Endothelial cell of umbilical vein (primary cell): ENCODE measurements around the gene LEMD1. TPM values are rescaled to one million over a fixed set of nuclear protein-coding genes. Genes with fewer than 3 reads are reported as not detected.

Source experiments
- BruUV-seq: library from RNA; stranded (reverse); fragments of 400-500 nt; replicated peaks from 2 replicates; lab custom pipeline; 2021; lab: Mats Ljungman, UMichigan
- CTCF ChIA-PET: fragments of 300-600, 350-600 bp; sonication (Branson Sonifier 250); formaldehyde crosslinking; loops from one replicate; lab custom pipeline; 2021; ENCODE audit warnings: antibody characterized with exemption, inconsistent platforms; lab: Charles Lee
- POLR2A ChIA-PET: fragments of 300-600, 350-600 bp; sonication (Branson Sonifier 250); formaldehyde crosslinking; loops from one replicate; lab custom pipeline; 2021; ENCODE audit warnings: antibody characterized with exemption, inconsistent platforms; lab: Charles Lee
- DNase-seq: peaks from one replicate; pipeline ENCODE4 v3.0.0-alpha.2; 2011; ENCODE audit warnings: low read depth, low spot score
- FAIRE-seq: peaks from 2 replicates; lab custom pipeline; 2011; peaks lifted over from hg19 to GRCh38; lab: Jason Lieb, UNC
- H2AFZ ChIP-seq: 2 replicates; pipeline ENCODE4 v1.6.0; 2012; ENCODE audit warnings: low read depth, low read length, control low read depth, inconsistent platforms
- H3K27ac ChIP-seq: 2 replicates; pipeline ENCODE4 v1.5.1; 2011; ENCODE audit warnings: low read depth, mild to moderate bottlenecking, control low read depth, low read length, moderate library complexity; ENCODE audit not compliant: insufficient read depth
- H3K27me3 ChIP-seq, 2 experiments: 2 replicates each; pipeline versions ENCODE4 v1.6.0 to v1.6.1; 2011; ENCODE audit warnings: low read length in 2 of 2, mixed read lengths in 1 of 2; ENCODE audit not compliant: control insufficient read depth in 2 of 2, insufficient read depth in 2 of 2
- H3K36me3 ChIP-seq, 2 experiments: 2 replicates in 1 of 2; 3 replicates in 1 of 2; pipeline ENCODE4 v1.5.1; 2011; ENCODE audit warnings: low read length in 2 of 2, mild to moderate bottlenecking in 1 of 2, moderate library complexity in 1 of 2; ENCODE audit not compliant: control insufficient read depth in 2 of 2, insufficient read depth in 2 of 2; ENCODE audit errors: extremely low read depth in 1 of 2
- H3K4me1 ChIP-seq: 3 replicates; pipeline ENCODE4 v1.5.1; 2011; ENCODE audit warnings: mild to moderate bottlenecking, low read length; ENCODE audit not compliant: control insufficient read depth, insufficient read depth; ENCODE audit errors: extremely low read depth
- H3K4me2 ChIP-seq: 2 replicates; pipeline ENCODE4 v1.6.1; 2011; ENCODE audit warnings: low read length, control low read depth, mixed read lengths; ENCODE audit not compliant: insufficient read depth
- H3K4me3 ChIP-seq, 3 experiments: fragments of 200-600 bp in 1 of 3; sonication (generic), shearing (Covaris generic) in 1 of 3; replicated peaks in 1 of 3; 2 replicates each; pipeline ENCODE4 v1.5.1; 2011 to 2016; ENCODE audit warnings: control low read depth in 3 of 3, low read length in 3 of 3, mild to moderate bottlenecking in 2 of 3, inconsistent platforms in 1 of 3, low read depth in 1 of 3, moderate library complexity in 1 of 3; ENCODE audit not compliant: insufficient read depth in 1 of 3
- H3K79me2 ChIP-seq: 2 replicates; pipeline ENCODE4 v1.6.0; 2012; ENCODE audit warnings: low read length, inconsistent platforms; ENCODE audit not compliant: control insufficient read depth, insufficient read depth
- H3K9ac ChIP-seq: replicated peaks from 2 replicates; pipeline ENCODE3; 2011; ENCODE audit warnings: low read length, control low read depth; ENCODE audit not compliant: insufficient read depth; ENCODE audit errors: extremely low read depth
- H3K9me1 ChIP-seq: replicated peaks from 3 replicates; pipeline ENCODE4 v1.6.0; 2011; ENCODE audit warnings: mild to moderate bottlenecking, low read length; ENCODE audit not compliant: control insufficient read depth, insufficient read depth; ENCODE audit errors: extremely low read depth
- H3K9me3 ChIP-seq: replicated peaks from 2 replicates; pipeline ENCODE4 v1.5.1; 2012; ENCODE audit warnings: low read length, inconsistent platforms; ENCODE audit not compliant: control insufficient read depth, insufficient read depth
- H4K20me1 ChIP-seq: replicated peaks from 2 replicates; pipeline ENCODE3; 2011; ENCODE audit warnings: mild to moderate bottlenecking, low read length; ENCODE audit not compliant: control insufficient read depth, insufficient read depth; ENCODE audit errors: extremely low read depth
- EZH2 ChIP-seq: IDR thresholded peaks from 2 replicates; pipeline ENCODE4 v1.6.1; 2012; ENCODE audit warnings: borderline replicate concordance, low read depth, mild to moderate bottlenecking, moderate library complexity, low read length, inconsistent platforms; ENCODE audit not compliant: severe bottlenecking
- FOS ChIP-seq: IDR thresholded peaks from 2 replicates; pipeline ENCODE4 v1.6.1; 2011; ENCODE audit warnings: mild to moderate bottlenecking, low read length, moderate library complexity, borderline replicate concordance; ENCODE audit not compliant: insufficient read depth
- GATA2 ChIP-seq: IDR thresholded peaks from 2 replicates; pipeline ENCODE4 v1.7.0; 2011; ENCODE audit warnings: low read depth, mild to moderate bottlenecking, moderate library complexity, mixed read lengths, low read length; ENCODE audit not compliant: insufficient read length, insufficient read depth
- JUN ChIP-seq: IDR thresholded peaks from 2 replicates; pipeline ENCODE4 v1.6.1; 2011; ENCODE audit warnings: borderline replicate concordance, low read depth; ENCODE audit not compliant: insufficient read length, insufficient read depth
- MYC ChIP-seq: IDR thresholded peaks from one replicate; pipeline ENCODE4 v1.6.1; 2011; ENCODE audit warnings: mild to moderate bottlenecking, low read depth, low read length
- POLR2A ChIP-seq: IDR thresholded peaks from 2 replicates; pipeline ENCODE4 v1.6.1; 2012; ENCODE audit warnings: low read depth, mild to moderate bottlenecking, control low read depth, low read length
- POLR2AphosphoS5 ChIP-seq: IDR thresholded peaks from 2 replicates; pipeline ENCODE4 v1.6.1; 2012; ENCODE audit warnings: low read depth, mild to moderate bottlenecking, control low read depth, low read length, moderate library complexity; ENCODE audit not compliant: insufficient read depth
- dilution Hi-C: fragments of 300-500 bp; cut with MboI; formaldehyde crosslinking; loops from one replicate; pipeline ENCODE4 v1.15.0; 2019; ENCODE audit warnings: low sequenced_read_pairs; ENCODE audit not compliant: extremely low pct_ligation_motif_present
- intact Hi-C: fragments of 100-400 bp; cut with micrococcal nuclease; formaldehyde crosslinking; loops from one replicate; pipeline ENCODE4 v1.10.0; 2022
- polyA plus RNA-seq, 4 experiments: library from polyadenylated mRNA; depleted of rRNA in 3 of 4; stranded (reverse) in 3 of 4; unstranded in 1 of 4; fragments of >200 nt; gene quantifications; 2 replicates each; pipeline versions ENCODE4 v1.2.1 to v1.2.3, GENCODE V29; 2011 to 2012; ENCODE audit warnings: missing spikeins in 1 of 4
- total RNA-seq: library from RNA; stranded (reverse); gene quantifications from 2 replicates; pipeline ENCODE4 v1.2.3, GENCODE V29; 2021
- TF ChIP-seq, protein P1 (sequence below), 2 donors: IDR thresholded peaks; 1 replicate in 1 of 2; 2 replicates in 1 of 2; pipeline ENCODE4 v1.5.1; 2011; ENCODE audit warnings: low read length in 2 of 2, mild to moderate bottlenecking in 2 of 2, moderate library complexity in 2 of 2, control low read depth in 1 of 2, inconsistent platforms in 1 of 2, low read depth in 1 of 2; ENCODE audit not compliant: insufficient read depth in 1 of 2; ENCODE audit errors: extremely low read depth in 1 of 2
- TF ChIP-seq, protein P2 (sequence below): IDR thresholded peaks from 2 replicates; pipeline ENCODE4 v1.6.1; 2011; ENCODE audit not compliant: insufficient read depth, insufficient read length

LEMD1 gene
- total and polyA plus RNA-seq, 2 donors (not counting 3 experiments of a cell fraction or from before 2014, with no cell fraction given): not detected

- no TSS peak for BruUV-seq
- dilution Hi-C loops: no loop called here
Observed at GRCh38 chr1:205452933-205453332, 31.1 kb upstream of the LEMD1 start.

More at GRCh38 chr1:205452933-205453332, 31.1 kb upstream of the LEMD1 start:
- Histone ChIP-seq H3K9ac (no peak overlapping the region), H3K9me3 (no peaks in the 10 kb centered on the region), H4K20me1 (no peaks in the 10 kb centered on the region), H3K27ac (no peak overlapping the region), H3K36me3 (no peaks in the 10 kb centered on the region), H3K79me2 (no peaks in the 10 kb centered on the region), H3K4me1 (no peaks in the 10 kb centered on the region), H3K4me3 (no peak overlapping the region), H3K27me3 (peaks cover 50 to 54% of the 10 kb centered on the region in 2 experiments), H3K4me2 (no peak overlapping the region), H2AFZ (no peak overlapping the region), H3K9me1 (no peaks in the 10 kb centered on the region)
- ChIA-PET CTCF (interaction anchor here (0.8 to 1.9 kb wide), 4 partner anchors 11 to 22 kb away, joined by 3 to 6 read pairs (median 4); no protein-coding TSS in a partner anchor), POLR2A (no interaction called here)
- FAIRE-seq: no peak
- DNase-seq: no peak
- no peak for TF ChIP-seq GATA2
- no peak for TF ChIP-seq MYC
- no peak for TF ChIP-seq JUN
- no peak for TF ChIP-seq EZH2
- no peak for TF ChIP-seq POLR2AphosphoS5
- TF ChIP-seq POLR2A: no peak
- TF ChIP-seq, protein P1, sequence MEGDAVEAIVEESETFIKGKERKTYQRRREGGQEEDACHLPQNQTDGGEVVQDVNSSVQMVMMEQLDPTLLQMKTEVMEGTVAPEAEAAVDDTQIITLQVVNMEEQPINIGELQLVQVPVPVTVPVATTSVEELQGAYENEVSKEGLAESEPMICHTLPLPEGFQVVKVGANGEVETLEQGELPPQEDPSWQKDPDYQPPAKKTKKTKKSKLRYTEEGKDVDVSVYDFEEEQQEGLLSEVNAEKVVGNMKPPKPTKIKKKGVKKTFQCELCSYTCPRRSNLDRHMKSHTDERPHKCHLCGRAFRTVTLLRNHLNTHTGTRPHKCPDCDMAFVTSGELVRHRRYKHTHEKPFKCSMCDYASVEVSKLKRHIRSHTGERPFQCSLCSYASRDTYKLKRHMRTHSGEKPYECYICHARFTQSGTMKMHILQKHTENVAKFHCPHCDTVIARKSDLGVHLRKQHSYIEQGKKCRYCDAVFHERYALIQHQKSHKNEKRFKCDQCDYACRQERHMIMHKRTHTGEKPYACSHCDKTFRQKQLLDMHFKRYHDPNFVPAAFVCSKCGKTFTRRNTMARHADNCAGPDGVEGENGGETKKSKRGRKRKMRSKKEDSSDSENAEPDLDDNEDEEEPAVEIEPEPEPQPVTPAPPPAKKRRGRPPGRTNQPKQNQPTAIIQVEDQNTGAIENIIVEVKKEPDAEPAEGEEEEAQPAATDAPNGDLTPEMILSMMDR (IDR thresholded peaks at IDR 0.05; ENCODE audit: extremely low read depth in 1 of 2, insufficient read depth in 1 of 2, low read depth in 1 of 2, low read length in 2 of 2): no peak
- TF ChIP-seq, protein P2, sequence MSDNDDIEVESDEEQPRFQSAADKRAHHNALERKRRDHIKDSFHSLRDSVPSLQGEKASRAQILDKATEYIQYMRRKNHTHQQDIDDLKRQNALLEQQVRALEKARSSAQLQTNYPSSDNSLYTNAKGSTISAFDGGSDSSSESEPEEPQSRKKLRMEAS: no peak
- TF ChIP-seq FOS: no peak
- intact Hi-C loops: no loop called here
